HG02981 (cell line): ENCODE measurements around the gene PLAC8.
"Not testable (repeated sequence)": the region's sequence is repeated elsewhere in the genome, so short reads cannot be mapped to it uniquely, and the experiment has no call there.

Source experiments
- ATAC-seq: cut with Tn5 transposase; IDR thresholded peaks from one replicate; pipeline ENCODE4 v1.9.1; 2021; ENCODE audit warnings: mild to moderate bottlenecking, moderate library complexity; ENCODE audit not compliant: unreplicated experiment

The PLAC8 gene

DNA sequence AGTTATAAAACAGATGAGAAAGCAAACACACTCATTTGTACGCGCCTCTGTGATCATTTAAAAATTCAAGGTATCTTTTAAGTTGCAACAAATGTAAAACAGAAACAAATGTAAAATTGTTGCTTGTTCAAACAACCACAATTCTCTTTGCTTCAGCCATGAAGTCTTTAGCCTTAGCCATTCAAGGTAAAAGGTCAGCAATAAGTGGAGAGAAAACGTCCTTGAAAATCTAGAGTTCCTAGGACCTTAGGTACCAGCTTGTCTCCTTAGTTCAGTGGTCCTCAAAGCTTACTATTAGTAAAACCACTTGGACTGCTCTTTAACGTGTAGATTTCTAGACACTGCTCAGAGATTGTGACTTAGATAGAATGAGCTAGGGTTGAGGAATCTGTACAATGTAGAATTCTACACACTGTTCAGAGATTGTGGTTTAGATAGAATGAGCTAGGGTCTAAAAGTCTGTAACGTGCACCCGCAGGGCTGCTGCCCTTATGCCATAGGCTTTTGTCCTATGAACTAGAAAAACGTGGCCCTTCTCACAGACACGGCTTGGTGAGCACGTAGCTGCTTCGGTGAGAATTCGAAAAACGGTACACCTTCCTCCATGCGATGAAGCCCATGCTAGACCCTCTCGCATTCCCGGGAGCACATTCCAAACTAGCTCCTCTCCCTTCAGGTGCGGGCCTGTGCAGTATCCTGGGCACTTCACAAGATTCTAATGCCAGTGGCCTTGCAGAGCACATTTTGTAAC, 1.7 kb downstream of the PLAC8 start:
- ATAC-seq = no peak

DNA sequence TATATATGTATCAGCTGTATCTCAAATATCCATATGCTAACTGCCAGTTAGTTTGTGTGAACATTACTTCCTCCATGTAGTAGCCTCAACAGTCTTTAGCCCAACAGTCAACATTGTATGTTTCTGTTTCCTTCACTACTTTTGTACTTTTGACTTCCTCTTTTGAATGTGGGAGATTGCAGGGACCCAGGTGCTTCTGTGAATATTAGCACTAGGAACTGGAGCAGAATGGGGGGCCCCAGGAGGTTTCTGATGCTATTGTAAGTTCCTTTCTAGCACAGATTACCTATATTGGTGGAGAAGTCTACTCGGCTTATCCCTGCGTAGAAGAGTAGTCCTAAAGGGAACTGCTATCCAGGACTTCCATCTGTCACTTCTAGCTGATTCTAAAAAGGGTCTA, 2.3 kb downstream of the PLAC8 start:
- ATAC-seq = peak; percentile 32

DNA sequence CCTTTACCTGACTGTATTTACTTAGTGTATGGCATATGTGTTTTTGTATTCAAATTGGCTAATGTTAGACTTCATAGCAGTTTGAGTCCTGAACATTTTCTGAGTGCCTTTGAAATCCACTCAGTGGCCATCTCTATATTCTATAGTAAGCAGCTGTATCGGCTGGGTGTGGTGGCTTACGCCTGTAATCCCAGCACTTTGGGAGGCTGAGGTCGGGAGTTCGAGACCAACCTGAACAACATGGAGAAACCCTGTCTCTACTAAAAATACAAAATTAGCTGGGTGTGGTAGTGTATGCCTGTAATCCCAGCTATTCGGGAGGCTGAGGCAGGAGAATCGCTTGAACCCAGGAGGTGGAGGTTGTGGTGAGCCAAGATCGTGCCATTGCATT, 2.8 kb downstream of the PLAC8 start:
- not testable (repeated sequence) for ATAC-seq

GRCh38 chr4:83110970-83111750, 3.4 kb downstream of the PLAC8 start:
- ATAC-seq = no peak

DNA sequence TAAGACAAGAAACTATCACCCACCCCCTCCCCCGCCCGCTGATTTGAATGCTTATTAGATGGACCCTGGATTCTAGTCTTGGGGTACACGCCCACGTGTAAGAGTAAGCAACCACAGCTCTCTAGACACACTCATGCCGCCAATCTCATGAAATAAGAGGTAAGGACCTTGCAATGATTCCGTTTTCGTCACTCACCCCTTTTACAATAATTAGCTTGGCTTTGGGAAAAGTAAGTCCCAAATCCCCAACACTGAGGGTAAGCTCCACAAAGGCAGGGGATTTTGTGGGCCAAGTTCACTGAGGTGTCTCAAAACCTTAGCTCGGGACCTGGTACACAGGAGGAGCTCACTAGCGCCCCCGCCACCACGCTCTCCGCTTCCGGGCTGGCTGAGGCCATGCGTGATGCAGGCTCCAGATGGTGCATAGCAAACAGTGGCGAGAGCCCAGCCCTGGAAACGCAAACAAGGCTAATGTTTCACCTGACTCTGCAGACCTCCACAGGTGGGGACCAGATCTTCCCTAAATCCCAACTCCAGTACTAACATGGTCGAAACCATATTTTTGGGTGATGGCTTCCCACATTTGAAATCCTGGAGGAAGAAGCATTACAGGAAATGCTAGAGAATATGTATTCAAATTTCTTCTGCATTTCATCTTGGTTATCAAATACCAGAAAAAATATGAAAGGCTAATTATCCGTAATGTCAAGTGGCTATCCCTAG, 4.1 kb downstream of the PLAC8 start:
- ATAC-seq = peak; percentile 58

DNA sequence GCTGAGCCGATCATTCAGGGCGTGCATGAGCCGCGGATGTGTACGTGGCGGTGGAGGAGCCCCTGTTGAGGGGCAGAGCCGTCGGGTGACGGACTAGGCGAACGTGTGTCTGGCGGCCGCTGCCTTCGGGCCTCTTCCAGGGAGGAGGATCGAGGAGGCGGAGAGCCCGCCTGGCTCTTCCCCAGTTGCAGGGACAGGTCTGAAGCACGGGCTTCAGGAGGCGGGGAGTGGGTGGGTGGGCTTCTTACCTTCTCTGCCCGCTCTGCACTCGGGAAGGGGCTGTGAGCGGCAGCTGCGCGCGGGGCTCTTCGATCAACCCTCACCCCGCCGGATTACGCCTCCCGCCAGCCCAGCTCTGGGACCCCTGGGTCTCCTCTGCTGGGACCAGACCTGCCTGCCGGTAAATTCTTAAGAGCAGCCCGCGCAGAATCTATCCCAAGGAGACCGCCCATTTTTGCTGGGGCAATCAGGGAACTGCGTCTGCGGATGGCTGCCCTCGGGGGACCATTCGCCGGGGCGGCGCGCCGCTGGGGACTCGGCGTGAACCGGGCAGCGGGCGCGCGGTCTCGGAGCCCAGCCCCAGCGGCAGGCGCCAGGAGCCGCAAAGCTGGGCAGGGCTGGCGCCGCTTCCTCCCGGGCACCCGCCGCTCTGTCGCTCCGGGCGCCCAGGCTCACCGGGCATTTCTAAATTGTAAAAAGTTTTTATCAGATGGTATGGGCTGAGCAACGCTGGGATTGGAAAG, 4.9 kb downstream of the PLAC8 start:
- peak; percentile 23 for ATAC-seq

DNA sequence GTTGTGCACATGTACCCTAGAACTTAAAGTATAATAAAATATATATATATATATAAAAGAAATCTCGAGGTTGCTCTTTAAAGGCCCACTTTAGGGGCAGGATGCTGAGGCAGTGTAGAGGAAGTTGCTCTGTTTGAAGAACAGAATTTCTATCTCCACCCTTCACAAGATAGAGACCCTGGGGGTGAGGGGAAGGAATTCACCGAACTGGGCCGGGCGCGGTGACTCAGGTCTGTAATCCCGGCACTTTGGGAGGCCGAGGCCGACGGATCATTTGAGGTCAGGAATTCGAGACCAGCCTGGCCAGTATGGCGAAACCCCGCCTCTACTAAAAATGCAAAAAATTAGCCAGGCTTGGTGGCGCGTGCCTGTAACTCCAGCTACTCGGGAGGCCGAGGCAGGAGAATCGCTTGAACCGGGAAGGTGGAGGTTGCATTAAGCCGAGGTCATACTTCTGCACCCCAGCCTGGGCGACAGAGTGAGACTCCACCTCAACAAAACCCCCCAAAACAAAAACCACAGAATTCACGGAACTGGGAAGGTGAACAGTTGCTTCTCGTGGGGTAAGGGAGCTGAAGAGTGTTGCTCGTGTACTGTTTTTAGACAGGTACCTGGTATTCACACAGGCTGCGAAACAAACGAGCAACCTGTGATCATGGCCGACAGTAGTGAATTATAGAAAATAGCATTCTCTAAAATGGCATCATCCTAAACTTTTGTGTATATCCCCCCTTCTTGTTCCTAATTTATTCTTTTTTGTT, 6.2 kb downstream of the PLAC8 start:
- ATAC-seq = no peak

DNA sequence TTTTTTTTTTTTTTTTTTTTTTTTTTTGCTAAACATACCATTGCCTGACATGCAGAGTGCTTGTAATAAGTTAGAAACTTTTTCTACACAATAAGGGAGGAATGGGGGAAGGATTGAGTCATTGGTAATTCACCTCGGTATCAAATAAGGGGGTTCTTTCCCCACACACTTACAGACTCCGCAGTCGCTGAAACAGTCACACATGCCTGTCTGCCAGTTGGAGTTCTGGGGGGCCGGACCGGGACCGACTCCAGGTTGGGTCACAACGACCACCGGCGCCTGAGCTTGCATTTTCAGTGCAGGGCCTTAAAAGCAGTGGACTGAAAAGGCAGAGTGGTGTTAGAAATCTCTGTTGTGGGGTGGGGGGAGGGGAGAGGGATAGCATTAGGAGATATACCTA, 6.9 kb downstream of the PLAC8 start:
- no peak for ATAC-seq

GRCh38 chr4:83104991-83105390, 9.5 kb downstream of the PLAC8 start:
- no peak for ATAC-seq

DNA sequence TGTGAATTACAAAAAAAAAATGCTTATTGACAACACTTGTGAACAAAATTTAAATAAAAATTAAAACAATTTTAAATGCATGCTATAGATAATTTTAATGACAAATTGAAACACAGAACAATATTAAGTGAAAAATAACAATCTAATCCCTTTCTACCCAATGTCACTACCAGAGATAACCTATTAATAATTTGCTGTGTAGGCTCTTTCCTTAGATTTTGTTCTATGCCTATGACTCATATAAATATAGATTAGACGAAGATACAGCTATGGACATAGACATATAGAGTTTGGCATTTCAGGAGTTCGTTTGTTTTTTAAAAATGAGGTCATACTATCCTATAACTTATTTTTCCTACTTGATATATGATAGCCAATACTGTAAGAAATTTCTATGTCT, 18.1 kb downstream of the PLAC8 start:
- no peak for ATAC-seq

- ATAC-seq = no peak
Measured at GRCh38 chr4:83093060-83093640, 21.4 kb downstream of the PLAC8 start.

DNA sequence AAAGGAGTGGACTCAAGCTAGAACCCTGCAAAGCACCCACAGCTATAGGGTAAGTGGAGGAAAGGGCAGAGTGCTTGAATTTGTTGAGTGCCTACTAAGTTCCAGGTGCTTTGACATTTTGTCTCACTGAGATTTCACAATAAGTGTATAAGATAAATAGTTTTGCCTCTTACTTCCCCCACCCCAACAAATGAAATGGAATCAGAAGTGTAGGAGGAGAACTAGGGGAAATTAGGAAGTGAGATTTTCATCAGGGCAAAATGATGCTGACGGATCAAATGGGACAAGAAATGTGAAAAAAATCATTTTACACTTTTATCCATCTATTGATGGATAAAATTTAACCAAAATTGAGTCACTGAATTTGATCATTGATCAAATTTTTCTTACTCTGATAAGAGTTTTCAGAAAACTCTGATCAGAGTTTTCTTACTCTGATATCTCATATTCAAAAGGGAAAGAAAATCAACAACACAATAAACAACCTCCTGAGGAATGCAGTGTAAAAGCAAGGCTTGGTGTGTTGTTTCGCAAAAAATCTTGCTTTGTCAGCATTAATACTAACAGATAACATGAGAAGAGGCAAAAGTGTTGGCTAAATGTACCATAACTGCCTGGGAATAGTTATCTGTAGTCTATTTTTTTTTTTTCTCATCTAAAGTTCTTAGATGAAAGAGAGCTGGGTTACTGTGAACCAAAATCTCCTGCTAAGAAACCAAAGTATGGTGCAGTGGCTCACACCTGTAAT, 24.9 kb downstream of the PLAC8 start:
- ATAC-seq = no peak

- not testable (repeated sequence) for ATAC-seq
Measured at GRCh38 chr4:83084956-83085355, 29.6 kb downstream of the PLAC8 start.

DNA sequence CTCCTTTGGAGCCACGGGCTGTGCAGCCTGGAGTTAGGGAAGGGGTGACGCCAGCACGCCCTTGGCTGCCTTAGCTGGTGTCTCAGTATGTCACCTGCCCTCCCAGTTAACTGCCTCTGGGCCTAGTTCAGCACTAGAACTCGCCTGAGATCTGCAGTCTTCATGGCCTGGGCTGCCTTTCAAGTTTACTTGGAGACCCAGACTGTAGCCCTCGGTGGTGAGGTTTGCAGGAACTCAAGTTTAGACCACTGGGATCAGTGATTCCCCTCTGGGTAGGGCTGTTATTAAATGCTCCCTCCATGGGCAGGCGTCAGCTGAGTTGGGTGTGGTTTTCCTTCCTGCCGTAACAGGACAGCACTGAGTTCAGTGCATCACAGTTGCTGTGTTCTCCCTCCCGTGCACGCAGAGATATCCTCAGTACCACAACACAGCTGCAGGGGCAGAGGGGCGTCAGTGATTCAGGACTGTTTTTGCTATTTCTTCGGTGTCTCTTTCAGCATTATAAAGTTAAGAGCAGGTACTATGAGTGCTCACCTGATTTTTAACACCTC, 30.5 kb downstream of the PLAC8 start:
- ATAC-seq = peak; percentile 41

GRCh38 chr4:83082777-83083176, 31.8 kb downstream of the PLAC8 start:
- no peak for ATAC-seq

DNA sequence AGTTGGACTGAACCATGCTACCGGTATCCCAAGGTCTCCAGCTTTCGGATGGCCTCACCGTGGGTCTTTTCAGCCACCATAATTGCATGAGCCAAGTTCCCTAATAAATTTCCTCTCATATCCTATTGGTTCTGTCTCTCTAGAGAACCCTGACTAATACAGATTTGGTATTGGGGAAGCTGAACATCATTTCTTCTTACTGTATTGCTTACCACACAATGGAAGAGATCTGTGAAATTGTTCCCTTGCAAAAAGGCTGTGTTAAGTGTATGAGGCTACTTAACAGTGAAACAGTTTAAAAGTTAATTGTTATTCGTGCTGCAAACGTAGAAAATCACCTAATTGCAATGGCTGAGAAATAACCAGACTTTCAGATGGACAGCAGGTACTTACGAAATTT, 34.0 kb downstream of the PLAC8 start:
- no peak for ATAC-seq

DNA sequence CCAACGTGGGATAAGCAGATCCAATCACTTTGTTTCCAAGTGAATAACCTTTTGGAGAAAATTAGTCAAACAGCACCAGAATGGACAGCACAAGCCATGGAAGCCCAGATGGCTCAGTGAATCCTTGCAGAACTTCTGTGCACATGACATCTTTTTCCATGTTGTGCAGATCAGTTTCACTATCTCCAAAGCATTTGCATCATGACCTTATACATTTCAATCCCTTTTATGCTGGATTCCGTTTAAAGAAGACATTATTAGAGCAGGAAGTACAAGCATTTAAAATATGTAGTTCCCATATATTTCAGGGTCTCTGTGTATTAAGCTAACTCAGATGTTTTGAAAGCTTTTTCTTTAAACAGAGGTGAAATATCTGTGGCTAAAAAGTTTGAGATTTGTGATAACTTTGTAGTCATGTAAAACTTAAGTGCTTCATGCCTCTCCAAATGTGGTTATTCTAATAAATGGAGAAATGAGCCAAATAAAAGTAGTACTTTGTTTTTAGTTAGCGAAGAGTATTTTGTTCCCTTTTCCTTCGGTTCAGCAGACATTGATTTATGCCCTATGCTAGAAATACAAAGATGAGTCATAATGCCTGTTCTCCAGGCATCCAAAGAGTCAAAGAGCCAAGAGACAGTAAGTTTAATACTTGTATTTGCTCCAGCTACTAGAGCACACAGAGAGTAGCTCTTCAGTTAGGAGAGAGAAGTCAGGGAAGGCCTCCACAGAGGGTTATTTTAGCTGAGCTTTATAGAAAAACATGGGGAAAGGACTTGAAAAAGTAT, 39.0 kb downstream of the PLAC8 start:
- ATAC-seq = no peak

GRCh38 chr4:83074783-83075182, 39.7 kb downstream of the PLAC8 start:
- not testable (repeated sequence) for ATAC-seq
